NB4 (cell line): ENCODE results near the gene CDH23.
A peak's percentile ranks its signal among the peaks of the same experiment; 100 is the strongest.

Experiments
- DNase-seq: peaks from one replicate; pipeline ENCODE4 v3.0.0; 2010; ENCODE audit warnings: low read depth
- H3K4me3 ChIP-seq: one replicate; pipeline ENCODE4 v1.5.1; 2011; ENCODE audit warnings: mild to moderate bottlenecking, low read depth, low read length, moderate library complexity
- CTCF ChIP-seq: IDR thresholded peaks from one replicate; pipeline ENCODE4 v1.5.1; 2012; ENCODE audit warnings: low read depth, low read length
- MAX ChIP-seq: IDR thresholded peaks from 2 replicates; pipeline ENCODE4 v1.6.1; 2011; ENCODE audit warnings: low read depth, low read length
- MYC ChIP-seq: IDR thresholded peaks from 2 replicates; pipeline ENCODE4 v1.6.1; 2011; ENCODE audit warnings: low read depth, low read length
- POLR2A ChIP-seq: IDR thresholded peaks from 2 replicates; pipeline ENCODE4 v1.6.1; 2011; ENCODE audit warnings: mild to moderate bottlenecking; ENCODE audit not compliant: insufficient read length; ENCODE audit errors: extremely low read depth

Gene CDH23

GRCh38 chr10:71778071-71778825 lies 381.5 kb downstream of the CDH23 start:
- no peak overlapping the region for H3K4me3 ChIP-seq
- no peak for DNase-seq
- TF ChIP-seq POLR2A: no peak
- TF ChIP-seq MAX: no peak
- no peak for TF ChIP-seq MYC
- TF ChIP-seq CTCF: no peak

DNA sequence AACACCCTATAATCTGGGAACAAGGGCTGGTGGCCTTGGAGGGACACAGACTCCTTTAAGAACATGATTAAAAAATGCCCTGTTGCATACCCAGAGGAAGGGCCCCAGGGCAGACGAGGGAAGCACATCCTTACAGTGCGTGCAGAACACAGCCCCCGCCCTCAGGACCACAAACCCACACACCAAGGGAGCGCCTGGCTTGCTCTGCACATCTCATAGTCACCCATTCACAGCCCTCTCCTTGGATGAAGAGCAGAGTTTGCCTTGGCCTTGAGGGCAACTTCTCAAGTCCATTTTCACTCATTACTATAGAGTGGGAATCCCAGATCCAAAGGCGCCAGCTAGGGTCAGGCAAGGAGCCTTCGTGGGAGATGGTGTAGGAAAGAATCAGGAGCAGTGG lies 382.9 kb downstream of the CDH23 start:
- no peak overlapping the region for H3K4me3 ChIP-seq
- DNase-seq: peak; percentile 62
- TF ChIP-seq POLR2A (no peak), MAX (no peak), CTCF (no peak), MYC (no peak)

DNA sequence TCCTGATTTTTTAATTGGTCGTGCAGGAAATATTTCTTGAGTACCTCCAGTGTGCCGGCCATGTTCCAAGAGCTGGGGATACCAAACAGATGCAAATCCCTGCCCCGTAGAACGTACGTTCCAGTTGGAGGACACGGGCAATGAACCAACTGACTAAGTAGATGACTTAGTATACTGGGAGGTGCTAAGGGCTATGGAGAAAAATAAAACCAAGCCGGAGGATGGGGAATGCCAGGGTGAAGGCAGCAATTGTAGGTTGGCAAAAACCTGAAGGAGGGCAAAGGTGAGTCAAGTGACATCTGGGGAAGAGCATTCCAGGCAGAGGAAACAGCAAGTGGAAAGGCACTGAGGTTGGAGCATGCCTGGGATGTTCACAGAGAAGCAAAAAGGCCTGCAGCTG lies 383.4 kb downstream of the CDH23 start:
- H3K4me3 ChIP-seq: no peak overlapping the region
- TF ChIP-seq CTCF (no peak), POLR2A (no peak), MYC (no peak), MAX (no peak)

GRCh38 chr10:71780719-71781118 lies 384.0 kb downstream of the CDH23 start:
- no peak for TF ChIP-seq POLR2A
- no peak for TF ChIP-seq CTCF
- no peak for TF ChIP-seq MAX
- no peak for TF ChIP-seq MYC
- no peak overlapping the region for H3K4me3 ChIP-seq
- DNase-seq: no peak

More for the DNA sequence above, 383.4 kb downstream of the CDH23 start:
- DNase-seq: no peak

GRCh38 chr10:71782221-71782916 lies 385.6 kb downstream of the CDH23 start:
- no peak for DNase-seq
- no peak for TF ChIP-seq CTCF
- TF ChIP-seq MAX: no peak
- no peak for TF ChIP-seq POLR2A
- TF ChIP-seq MYC: no peak
- no peak overlapping the region for H3K4me3 ChIP-seq
